GM21717 (cell line): ENCODE measurements around the gene APOOL.
"Not testable (repeated sequence)": the region's sequence is repeated elsewhere in the genome, so short reads cannot be mapped to it uniquely, and the experiment has no call there.

Source experiments
- ATAC-seq: cut with Tn5 transposase; IDR thresholded peaks from one replicate; pipeline ENCODE4 v1.9.1; 2021; ENCODE audit warnings: mild to moderate bottlenecking, moderate library complexity; ENCODE audit not compliant: unreplicated experiment

Gene APOOL

DNA sequence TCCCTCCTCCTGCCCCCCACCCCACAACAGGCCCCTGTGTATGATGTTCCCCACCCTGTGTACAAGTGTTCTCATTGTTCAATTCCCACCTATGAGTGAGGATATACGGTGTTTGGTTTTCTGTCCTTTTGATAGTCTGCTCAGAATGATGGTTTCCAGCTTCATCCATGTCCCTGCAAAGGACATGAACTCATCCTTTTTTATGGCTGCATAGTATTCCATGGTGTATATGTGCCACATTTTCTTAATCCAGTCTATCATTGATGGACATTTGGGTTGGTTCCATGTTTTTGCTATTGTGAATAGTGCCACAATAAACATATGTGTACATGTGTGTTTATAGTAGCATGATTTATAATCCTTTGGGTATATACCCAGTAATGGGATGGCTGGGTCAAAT is 73.6 kb downstream of the APOOL start:
- ATAC-seq, result not testable (repeated sequence)

DNA sequence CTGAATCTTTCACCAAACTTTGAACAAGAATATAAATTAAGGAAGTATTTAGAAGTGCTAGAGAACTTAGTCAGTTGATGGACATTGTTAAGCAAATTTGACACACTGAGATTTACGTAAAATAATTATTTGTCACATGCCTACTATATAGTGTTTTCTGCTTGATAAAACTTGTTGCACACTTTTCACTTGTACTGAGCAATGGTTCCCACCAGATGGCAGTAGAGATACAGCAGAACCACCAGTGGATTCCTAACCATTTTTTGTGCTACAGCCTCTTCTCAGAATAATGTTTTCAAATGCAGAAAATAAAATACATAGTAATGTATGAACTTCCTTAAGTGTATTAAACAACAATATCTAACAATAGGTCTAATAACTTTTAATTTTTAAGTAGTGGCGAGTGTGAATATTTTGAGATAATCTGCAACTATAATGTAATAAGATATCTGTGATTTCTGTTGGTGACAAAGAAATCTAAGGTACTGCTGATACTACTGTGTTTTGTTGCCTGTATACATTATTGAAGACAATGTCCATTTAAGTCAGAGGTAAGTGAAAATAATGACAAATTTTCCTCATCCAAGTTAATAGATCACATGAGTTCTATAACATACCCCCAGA is 81.2 kb downstream of the APOOL start:
- peak; percentile 90 for ATAC-seq

DNA sequence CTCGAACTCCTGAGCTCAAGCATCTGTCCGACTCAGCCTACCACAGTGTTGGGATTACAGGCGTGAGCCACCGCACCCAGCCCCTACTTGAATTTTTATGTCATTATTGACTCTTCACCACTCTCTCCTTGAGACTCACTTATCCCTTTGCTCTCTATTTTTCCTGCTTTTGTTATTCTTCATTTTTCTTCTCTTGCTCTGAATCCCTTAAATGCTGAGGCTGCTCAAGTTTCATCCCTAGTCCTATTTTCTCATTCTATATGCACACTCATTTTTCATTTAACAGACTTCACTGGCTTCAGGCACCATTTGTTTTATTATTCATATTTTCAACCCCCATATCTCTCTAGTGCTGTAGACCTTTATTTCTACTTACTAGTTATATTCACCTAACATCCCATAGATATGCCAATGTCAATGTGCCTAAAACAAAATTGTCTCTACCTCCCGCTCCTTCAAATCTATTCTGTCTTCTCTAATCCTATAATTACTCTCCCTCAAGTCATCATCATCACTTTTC is 85.7 kb downstream of the APOOL start:
- ATAC-seq, result no peak

- no peak for ATAC-seq
These were observed 103.7 kb downstream of the APOOL start for GRCh38 chrX:85107407-85107806.

DNA sequence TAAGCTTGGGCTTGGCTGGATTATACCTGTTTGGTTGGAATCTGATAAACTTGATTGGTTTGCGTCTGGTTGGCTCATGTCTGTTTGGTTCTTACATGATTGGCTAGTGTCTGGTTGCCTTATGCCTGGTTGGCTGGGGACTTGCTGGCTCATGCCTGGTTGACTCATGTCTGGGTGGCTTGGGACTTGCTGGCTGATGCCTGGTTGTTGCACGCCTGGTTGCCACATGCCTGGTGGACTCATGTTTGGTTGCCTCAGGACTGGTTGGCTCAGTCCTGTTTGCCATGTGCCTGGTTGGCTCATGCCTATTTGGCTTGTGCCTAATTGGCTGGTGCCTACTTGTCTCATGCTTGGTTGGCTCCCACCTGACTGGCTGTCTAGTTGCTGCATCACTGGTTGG is 104.5 kb downstream of the APOOL start:
- no peak for ATAC-seq

GRCh38 chrX:85109235-85109634 is 105.6 kb downstream of the APOOL start:
- no peak for ATAC-seq

- ATAC-seq, result no peak
These were observed 107.7 kb downstream of the APOOL start for GRCh38 chrX:85111347-85111746.

DNA sequence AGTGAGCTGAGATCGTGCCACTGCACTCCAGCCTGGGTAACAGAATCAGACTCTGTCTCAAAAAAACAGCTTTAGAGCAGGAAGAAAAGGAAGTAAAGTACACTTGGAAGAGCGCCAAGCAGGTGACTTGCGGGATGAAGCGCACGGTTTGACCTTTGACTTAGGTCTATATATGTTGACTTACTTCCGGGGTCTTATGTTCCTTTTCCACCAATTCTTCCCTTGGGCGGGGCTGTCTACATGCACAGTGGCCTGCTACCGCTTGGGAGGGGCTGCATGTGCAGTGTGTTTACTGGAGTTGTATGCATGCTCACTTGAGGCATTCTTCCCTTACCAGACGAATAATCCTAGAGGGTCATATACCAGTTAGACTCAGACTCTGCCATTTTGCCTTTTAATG is 108.6 kb downstream of the APOOL start:
- ATAC-seq, result no peak

DNA sequence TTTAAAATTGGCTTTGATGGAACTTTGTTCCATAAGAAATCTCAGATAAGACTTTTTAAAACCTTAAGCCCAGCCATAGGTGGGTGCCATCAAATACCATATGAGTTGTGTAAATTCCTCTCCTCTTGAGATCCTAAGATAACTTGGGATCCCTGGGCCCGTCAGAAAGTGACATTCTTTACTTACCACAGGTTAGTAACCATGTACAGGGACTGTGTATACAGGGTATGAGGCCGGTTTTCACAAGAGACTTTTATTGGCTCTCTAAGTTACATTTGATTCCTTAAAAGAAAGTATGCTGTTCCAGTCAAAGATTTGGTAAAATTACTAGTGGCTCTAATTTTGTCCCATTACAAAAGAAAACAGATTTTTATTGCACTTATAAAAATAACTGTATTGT is 110.1 kb downstream of the APOOL start:
- no peak for ATAC-seq

- ATAC-seq, result no peak
These were observed 110.5 kb downstream of the APOOL start for GRCh38 chrX:85114171-85114570.

- ATAC-seq, result no peak
These were observed 111.1 kb downstream of the APOOL start for GRCh38 chrX:85114776-85115175.

GRCh38 chrX:85115252-85115651 is 111.6 kb downstream of the APOOL start:
- ATAC-seq, result no peak

DNA sequence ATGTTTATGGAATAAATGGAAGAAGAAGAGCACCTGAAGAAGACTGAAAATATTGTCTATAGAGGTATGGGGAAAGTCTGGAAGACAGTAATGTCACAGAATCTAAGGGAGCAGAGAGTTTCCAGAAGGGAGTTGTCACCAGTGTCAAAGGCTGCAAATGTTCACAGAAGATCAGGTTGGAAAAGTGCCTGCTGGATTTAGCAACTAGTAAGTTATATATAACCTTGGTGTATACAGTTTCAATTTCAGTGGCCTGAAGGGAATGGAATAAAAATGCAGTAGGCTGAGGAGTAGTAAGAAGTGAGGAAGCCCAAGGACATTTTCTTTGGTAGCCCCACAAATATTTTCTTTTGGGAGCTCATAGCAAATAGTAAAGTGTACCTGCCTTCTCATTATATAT is 132.7 kb downstream of the APOOL start:
- ATAC-seq, result no peak

DNA sequence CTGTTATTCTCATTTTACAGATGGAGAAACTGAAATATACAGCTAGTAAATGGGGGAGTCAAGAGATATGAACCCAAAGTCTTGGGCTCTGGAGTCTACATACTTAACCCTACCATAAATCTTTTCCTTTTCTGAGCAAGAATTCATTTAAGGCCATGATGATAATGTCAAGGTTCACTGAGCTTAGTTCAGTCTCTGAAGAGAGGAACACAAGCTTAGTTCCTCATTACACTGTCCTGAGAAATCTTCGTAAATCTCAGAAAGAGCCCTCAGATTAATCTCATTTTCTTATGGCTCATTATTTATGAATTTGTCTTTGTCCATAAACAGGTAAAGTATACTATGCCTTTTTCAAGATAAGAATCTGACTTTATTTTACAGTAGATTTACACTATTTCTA is 135.7 kb downstream of the APOOL start:
- ATAC-seq, result no peak

DNA sequence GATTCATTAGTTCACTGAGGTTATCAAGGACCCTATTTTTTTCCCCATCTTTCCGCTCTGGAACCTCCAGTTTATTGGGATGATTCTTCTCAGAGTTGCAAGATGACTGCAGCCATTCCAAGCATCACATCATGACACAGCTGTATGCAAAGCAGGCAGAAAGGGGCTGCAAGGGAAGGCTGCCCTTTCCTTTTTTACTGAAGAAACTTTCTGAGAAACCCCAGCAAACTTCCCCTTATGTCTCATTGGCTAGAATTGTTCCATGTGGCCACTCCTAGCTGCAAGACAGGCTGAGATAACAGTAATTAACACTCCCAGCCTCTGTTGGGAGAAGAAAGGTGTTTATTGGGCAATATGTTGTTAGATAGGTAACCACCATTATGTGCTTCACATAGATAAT is 137.3 kb downstream of the APOOL start:
- no peak for ATAC-seq
